ENCODE measurements around the gene TMEM145.
"Not testable (repeated sequence)": the region's sequence is repeated elsewhere in the genome, so short reads cannot be mapped to it uniquely, and the experiment has no call there.

Gene TMEM145

GRCh38 chr19:42334697-42335373 is 21.7 kb downstream of the TMEM145 start:
- DNase-seq (ENCODE audit: low read depth in 2 of 2) = no peak

- no peak for DNase-seq (ENCODE audit: low read depth in 2 of 2)
Measured at GRCh38 chr19:42335374-42335936, 22.3 kb downstream of the TMEM145 start.

- DNase-seq (ENCODE audit: low read depth in 2 of 2) = no peak
Measured at GRCh38 chr19:42335971-42336370, 22.9 kb downstream of the TMEM145 start.

GRCh38 chr19:42339126-42339860 is 26.2 kb downstream of the TMEM145 start:
- not testable (repeated sequence) for DNase-seq (ENCODE audit: low read depth in 2 of 2)

- DNase-seq (ENCODE audit: low read depth in 2 of 2) = not testable (repeated sequence)
Measured at GRCh38 chr19:42339922-42340321, 26.8 kb downstream of the TMEM145 start.

- DNase-seq (ENCODE audit: low read depth in 2 of 2) = no peak
Measured at GRCh38 chr19:42343344-42344110, 30.4 kb downstream of the TMEM145 start.

- no peak for DNase-seq (ENCODE audit: low read depth in 2 of 2)
Measured at GRCh38 chr19:42344336-42344893, 31.3 kb downstream of the TMEM145 start.

- no peak for DNase-seq (ENCODE audit: low read depth in 2 of 2)
Measured at GRCh38 chr19:42345191-42345812, 32.2 kb downstream of the TMEM145 start.

GRCh38 chr19:42348211-42348610 is 35.1 kb downstream of the TMEM145 start:
- DNase-seq (ENCODE audit: low read depth in 2 of 2) = no peak

GRCh38 chr19:42349378-42350107 is 36.4 kb downstream of the TMEM145 start:
- no peak for DNase-seq (ENCODE audit: low read depth in 2 of 2)

GRCh38 chr19:42350417-42350816 is 37.3 kb downstream of the TMEM145 start:
- no peak for DNase-seq (ENCODE audit: low read depth in 2 of 2)

GRCh38 chr19:42351079-42351735 is 38.1 kb downstream of the TMEM145 start:
- no peak for DNase-seq (ENCODE audit: low read depth in 2 of 2)

GRCh38 chr19:42352301-42353259 is 39.5 kb downstream of the TMEM145 start:
- no peak for DNase-seq (ENCODE audit: low read depth in 2 of 2)

GRCh38 chr19:42353341-42354015 is 40.4 kb downstream of the TMEM145 start:
- no peak for DNase-seq (ENCODE audit: low read depth in 2 of 2)

- no peak for DNase-seq (ENCODE audit: low read depth in 2 of 2)
Measured at GRCh38 chr19:42355896-42356295, 42.8 kb downstream of the TMEM145 start.

- no peak for DNase-seq (ENCODE audit: low read depth in 2 of 2)
Measured at GRCh38 chr19:42356686-42357085, 43.6 kb downstream of the TMEM145 start.

- no peak for DNase-seq (ENCODE audit: low read depth in 2 of 2)
Measured at GRCh38 chr19:42357290-42357689, 44.2 kb downstream of the TMEM145 start.

GRCh38 chr19:42360787-42361544 is 47.9 kb downstream of the TMEM145 start:
- DNase-seq (ENCODE audit: low read depth in 2 of 2) = no peak

All from stimulated activated CD8-positive, alpha-beta memory T cell treated with anti-CD3 and anti-CD28 coated beads, Interleukin-7, amount 100 ng/mL, for 4 hours (primary cell).